HUES6 (cell line): ENCODE measurements around the gene NOX1.

Source experiments
- H3K27ac ChIP-seq: 2 replicates; pipeline ENCODE4 v1.7.0; 2013; ENCODE audit warnings: low read depth, mild to moderate bottlenecking, low read length, inconsistent platforms
- H3K27me3 ChIP-seq: 2 replicates; pipeline ENCODE4 v1.6.1; 2013; ENCODE audit warnings: low read length; ENCODE audit not compliant: control insufficient read depth, insufficient read depth
- H3K36me3 ChIP-seq: 2 replicates; pipeline ENCODE4 v1.6.1; 2013; ENCODE audit warnings: low read length; ENCODE audit not compliant: control insufficient read depth, insufficient read depth
- H3K4me1 ChIP-seq: 2 replicates; pipeline ENCODE4 v1.6.1; 2013; ENCODE audit warnings: low read length; ENCODE audit not compliant: control insufficient read depth, insufficient read depth
- H3K4me3 ChIP-seq: 2 replicates; pipeline ENCODE4 v1.5.1; 2013; ENCODE audit warnings: low read depth, low read length
- H3K9ac ChIP-seq: one replicate; pipeline ENCODE4 v1.6.1; 2013; ENCODE audit warnings: mild to moderate bottlenecking, low read length
- H3K9me3 ChIP-seq: 2 replicates; pipeline ENCODE4 v1.6.1; 2013; ENCODE audit warnings: low read depth, low read length; ENCODE audit not compliant: control insufficient read depth, insufficient read depth

The NOX1 gene

DNA sequence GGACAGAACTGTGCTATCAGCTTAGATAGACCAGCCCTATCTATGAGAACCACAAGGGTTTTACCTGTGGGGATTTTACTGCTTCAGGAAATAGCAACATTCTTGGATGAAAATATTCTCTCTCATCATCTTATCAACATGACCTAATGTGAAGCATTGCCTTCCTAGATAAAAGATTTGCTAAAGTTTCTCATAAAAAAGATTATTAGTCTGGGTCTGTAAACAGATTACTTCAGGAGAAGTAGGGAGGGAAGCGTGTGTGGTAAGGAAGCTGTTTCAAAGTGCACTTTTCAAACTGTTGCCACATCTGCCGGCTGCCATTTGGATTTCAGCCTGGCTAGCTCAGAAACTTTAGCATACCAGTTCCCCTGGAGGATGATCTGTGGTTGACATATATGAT, at the start of gene NOX1:
Gene NOX1 (minus strand): TSS at position 35 of the 400 bp plus-strand sequence. CDS start 220 bp downstream, outside the sequence.
- Histone ChIP-seq H3K9me3 (no peaks in the 10 kb centered on the region), H3K4me1 (no peaks in the 10 kb centered on the region), H3K27ac (no peak within 1 kb of the TSS), H3K4me3 (no peak within 1 kb of the TSS), H3K27me3 (no peaks in the 10 kb centered on the region; the same call in 1 of the 2 replicates), H3K36me3 (no peaks in the 10 kb centered on the region), H3K9ac (no peak within 1 kb of the TSS)

DNA sequence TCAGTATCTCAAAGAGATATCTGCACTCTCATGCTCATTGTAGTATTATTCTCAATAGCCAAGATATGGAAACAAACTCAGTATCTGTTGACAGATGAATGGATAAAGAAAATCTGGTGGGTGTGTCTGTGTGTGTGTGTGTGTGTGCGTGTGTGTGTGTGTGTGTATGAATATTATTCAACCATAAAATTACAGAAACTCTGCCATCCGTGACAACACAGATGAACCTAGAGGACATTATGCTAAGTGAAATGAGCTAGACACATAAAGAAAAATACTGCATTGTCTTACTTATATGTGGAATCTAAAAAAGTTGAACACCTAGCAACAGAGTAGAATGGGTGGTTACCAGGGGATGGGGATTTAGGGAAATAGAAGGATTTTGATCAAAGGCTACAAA, 41.4 kb upstream of the NOX1 start:
- H3K4me3 ChIP-seq = no peak overlapping the region
- H3K4me1 ChIP-seq = no peaks in the 10 kb centered on the region
- no peaks in the 10 kb centered on the region for H3K9me3 ChIP-seq
- no peak overlapping the region for H3K9ac ChIP-seq
- peaks cover 3% of the 10 kb centered on the region; the same call in 1 of the 2 replicates for H3K27me3 ChIP-seq
- H3K27ac ChIP-seq = no peak overlapping the region
- no peaks in the 10 kb centered on the region for H3K36me3 ChIP-seq

- Histone ChIP-seq H3K27me3 (peaks cover 3% of the 10 kb centered on the region; the same call in 1 of the 2 replicates), H3K36me3 (no peaks in the 10 kb centered on the region), H3K27ac (no peak overlapping the region), H3K4me3 (no peak overlapping the region), H3K9me3 (no peaks in the 10 kb centered on the region), H3K9ac (no peak overlapping the region), H3K4me1 (no peaks in the 10 kb centered on the region)
Measured at GRCh38 chrX:100913111-100913510, 39.0 kb upstream of the NOX1 start.

DNA sequence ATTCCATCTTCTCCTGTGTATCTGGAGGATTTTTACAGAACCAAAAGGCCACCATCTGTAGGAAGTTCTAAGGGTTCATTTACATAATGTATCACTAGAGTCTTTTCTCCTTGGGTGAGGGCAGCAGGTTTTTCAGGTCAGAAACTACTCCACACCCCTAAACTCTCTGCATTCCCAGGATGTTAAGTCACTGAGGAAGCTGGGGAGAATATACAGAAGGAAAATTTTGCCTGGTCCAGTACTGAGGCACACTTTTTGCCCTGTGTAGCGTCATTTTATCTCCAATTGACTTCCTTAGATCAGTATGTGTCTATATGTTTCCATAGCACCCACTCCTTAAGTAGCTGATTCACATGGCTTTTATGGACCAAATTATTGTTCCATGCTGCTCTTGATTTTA, 37.6 kb upstream of the NOX1 start:
- Histone ChIP-seq H3K9ac (no peak overlapping the region), H3K4me3 (no peak overlapping the region), H3K36me3 (no peaks in the 10 kb centered on the region), H3K9me3 (no peaks in the 10 kb centered on the region), H3K4me1 (no peaks in the 10 kb centered on the region), H3K27ac (no peak overlapping the region), H3K27me3 (peaks cover 3% of the 10 kb centered on the region; the same call in 1 of the 2 replicates)

DNA sequence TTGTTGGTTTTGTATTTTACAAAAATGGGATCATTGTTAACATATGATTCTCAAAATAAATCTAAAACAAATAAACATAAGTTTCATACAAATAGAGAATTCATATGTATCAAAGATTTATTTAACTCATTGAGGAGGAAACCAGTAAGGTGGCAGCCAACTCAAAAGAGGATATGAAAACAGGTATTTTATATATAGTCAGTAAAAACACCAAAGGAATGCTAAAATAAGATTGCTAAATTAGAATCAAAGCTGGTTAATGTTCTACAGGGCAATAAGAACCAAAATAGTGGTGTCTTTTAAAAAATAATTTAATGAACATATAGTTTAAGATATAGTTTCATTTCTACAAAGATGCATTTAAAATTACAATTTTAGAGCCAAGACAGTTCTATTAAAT, 31.5 kb upstream of the NOX1 start:
- Histone ChIP-seq H3K27me3 (no peaks in the 10 kb centered on the region; the same call in 1 of the 2 replicates), H3K4me3 (no peak overlapping the region)

GRCh38 chrX:100904433-100904832, 30.3 kb upstream of the NOX1 start:
- Histone ChIP-seq H3K27ac (no peak overlapping the region), H3K36me3 (no peaks in the 10 kb centered on the region), H3K9ac (no peak overlapping the region), H3K4me1 (no peaks in the 10 kb centered on the region), H3K27me3 (no peaks in the 10 kb centered on the region), H3K4me3 (no peak overlapping the region), H3K9me3 (peaks cover 4% of the 10 kb centered on the region; the same call in 1 of the 2 replicates)

More for the DNA sequence above, 31.5 kb upstream of the NOX1 start:
- no peaks in the 10 kb centered on the region for H3K36me3 ChIP-seq
- H3K27ac ChIP-seq = no peak overlapping the region
- no peaks in the 10 kb centered on the region for H3K4me1 ChIP-seq
- no peak overlapping the region for H3K9ac ChIP-seq
- peaks cover 4% of the 10 kb centered on the region; the same call in 1 of the 2 replicates for H3K9me3 ChIP-seq

- no peaks in the 10 kb centered on the region for H3K36me3 ChIP-seq
Measured at GRCh38 chrX:100895365-100896075, 21.4 kb upstream of the NOX1 start.

DNA sequence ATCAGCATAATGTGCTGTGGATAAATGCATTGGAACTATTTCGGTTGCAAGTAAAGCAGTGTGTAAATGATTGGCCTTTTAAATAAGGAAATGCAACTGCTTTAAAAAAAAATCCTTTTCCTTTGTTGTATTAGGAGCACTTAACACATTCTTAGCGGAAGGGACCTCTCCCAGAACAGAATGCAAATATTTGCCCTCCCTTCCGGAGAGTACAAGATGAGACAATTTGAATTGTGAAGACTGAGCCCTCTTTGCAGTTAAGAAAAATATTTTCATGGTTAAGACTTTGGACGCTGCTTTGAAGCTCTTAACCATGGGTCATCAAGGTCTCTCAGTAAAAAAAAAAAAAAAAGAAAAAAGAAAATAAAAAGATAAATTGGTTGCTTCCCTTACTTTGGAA, 9.5 kb upstream of the NOX1 start:
- no peaks in the 10 kb centered on the region; the same call in 1 of the 2 replicates for H3K27me3 ChIP-seq
- no peak overlapping the region for H3K27ac ChIP-seq
- peaks cover 13% of the 10 kb centered on the region; the same call in 1 of the 2 replicates for H3K4me1 ChIP-seq
- no peaks in the 10 kb centered on the region for H3K9me3 ChIP-seq
- no peaks in the 10 kb centered on the region for H3K36me3 ChIP-seq
- no peak overlapping the region for H3K9ac ChIP-seq
- H3K4me3 ChIP-seq = no peak overlapping the region

More at GRCh38 chrX:100895365-100896075, 21.4 kb upstream of the NOX1 start:
- no peak overlapping the region for H3K4me3 ChIP-seq
- peaks cover 2% of the 10 kb centered on the region; the same call in 1 of the 2 replicates for H3K27me3 ChIP-seq
- H3K9me3 ChIP-seq = no peaks in the 10 kb centered on the region
- H3K27ac ChIP-seq = no peak overlapping the region
- H3K9ac ChIP-seq = no peak overlapping the region
- H3K4me1 ChIP-seq = peaks cover 5% of the 10 kb centered on the region; the same call in 1 of the 2 replicates

- Histone ChIP-seq H3K27me3 (no peaks in the 10 kb centered on the region), H3K36me3 (no peaks in the 10 kb centered on the region), H3K4me1 (peaks cover 13% of the 10 kb centered on the region; the same call in 1 of the 2 replicates), H3K9me3 (no peaks in the 10 kb centered on the region), H3K9ac (no peak overlapping the region), H3K27ac (no peak overlapping the region), H3K4me3 (no peak overlapping the region)
Measured at GRCh38 chrX:100880368-100880767, 6.2 kb upstream of the NOX1 start.

GRCh38 chrX:100871594-100872560, 2.3 kb downstream of the NOX1 start:
- H3K36me3 ChIP-seq = no peaks in the 10 kb centered on the region
- H3K9me3 ChIP-seq = no peaks in the 10 kb centered on the region
- H3K27ac ChIP-seq = no peak overlapping the region
- no peaks in the 10 kb centered on the region; the same call in 1 of the 2 replicates for H3K27me3 ChIP-seq
- H3K9ac ChIP-seq = no peak overlapping the region
- no peaks in the 10 kb centered on the region for H3K4me1 ChIP-seq
- H3K4me3 ChIP-seq = no peak overlapping the region
